GM04504 (cell line): ENCODE measurements around the gene RAVER2.

Experiments used
- DNase-seq: peaks from one replicate; pipeline ENCODE4 v3.0.0-alpha.2; 2012; ENCODE audit warnings: low read depth

RAVER2 gene

DNA sequence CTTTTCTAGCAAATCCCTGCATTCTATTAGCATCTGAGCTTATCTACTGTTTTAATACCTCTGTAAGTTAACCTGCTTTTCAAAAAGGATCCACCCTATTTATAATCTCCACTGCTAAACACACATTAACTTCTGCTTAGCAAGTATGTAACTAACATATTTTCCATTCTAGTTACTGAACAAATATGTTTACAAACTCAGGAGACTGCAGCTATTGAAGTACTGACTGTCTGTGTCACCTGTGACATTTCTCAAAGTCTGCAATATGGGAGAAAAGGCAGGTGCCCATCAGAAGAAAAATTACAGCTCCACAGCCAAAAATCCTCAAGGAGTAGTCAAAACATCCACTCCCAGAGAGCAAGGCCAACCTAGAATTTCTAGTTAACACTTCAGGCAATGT lies 133.2 kb downstream of the RAVER2 start:
- DNase-seq, result no peak

DNA sequence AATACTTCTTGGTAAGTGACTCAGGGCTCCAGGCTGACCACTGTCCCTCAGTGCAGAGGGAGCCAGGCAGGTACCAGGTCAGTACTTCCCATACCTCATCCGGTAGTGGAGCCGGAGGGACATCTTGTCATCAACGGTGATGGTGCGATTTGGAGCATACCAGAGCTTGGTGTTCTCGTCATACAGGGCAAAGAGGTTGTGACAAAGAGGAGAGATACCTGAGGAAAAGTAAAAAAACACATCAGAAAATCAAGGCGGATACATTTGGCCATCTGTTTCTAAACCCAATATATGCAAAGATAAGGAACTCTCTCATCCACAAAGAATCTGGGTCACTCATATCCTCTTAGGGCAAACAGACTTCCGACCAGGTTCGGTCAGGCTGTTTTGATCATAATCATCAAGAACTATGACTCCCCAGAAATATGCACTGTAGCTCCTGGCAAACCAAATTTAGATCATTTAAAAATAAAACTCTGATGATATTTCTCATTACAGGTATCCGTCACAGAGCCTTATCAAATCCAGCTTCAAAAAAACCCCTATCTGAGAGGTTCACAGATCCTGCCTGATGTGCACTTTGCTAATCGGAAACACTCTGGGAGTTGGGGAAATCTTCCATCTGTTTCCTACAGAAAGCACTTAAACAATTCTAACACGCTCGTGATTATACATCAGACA lies 134.2 kb downstream of the RAVER2 start:
- DNase-seq, result no peak

DNA sequence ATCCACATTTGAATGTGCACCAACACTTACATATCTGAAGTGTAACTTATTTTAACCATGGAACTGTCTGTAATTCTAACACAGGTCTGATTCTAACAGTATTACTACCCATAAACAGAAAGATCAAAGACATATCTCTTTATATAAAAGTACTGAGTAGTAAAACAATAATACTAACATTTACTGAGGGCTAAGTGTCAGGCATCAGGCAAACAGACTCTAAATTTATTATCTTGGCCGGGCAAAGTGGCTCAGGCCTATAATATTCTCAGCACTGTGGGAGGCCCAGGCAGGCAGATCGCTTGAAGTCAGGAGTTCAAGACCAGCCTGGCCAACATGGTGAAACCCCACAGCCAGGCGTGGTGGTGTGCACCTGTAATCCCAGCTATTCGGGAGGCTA lies 135.6 kb downstream of the RAVER2 start:
- no peak for DNase-seq

DNA sequence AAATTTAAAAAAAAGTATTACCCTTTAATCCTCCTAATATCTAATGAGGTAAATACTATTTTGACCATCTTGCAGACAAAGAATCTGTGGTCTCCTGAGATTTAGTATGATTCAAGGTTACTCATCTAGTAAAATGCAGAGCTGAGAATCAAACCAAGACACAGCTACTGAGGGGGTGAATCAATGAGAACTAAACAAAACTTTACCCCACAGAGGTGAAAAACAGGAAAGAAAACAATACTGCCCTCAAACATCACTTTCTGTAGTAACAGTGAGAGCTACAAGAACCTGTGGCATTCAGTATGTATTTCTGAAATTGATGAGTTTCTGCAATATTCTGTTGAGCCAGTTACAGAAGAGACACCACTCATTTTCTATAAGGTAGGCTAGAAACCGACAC lies 136.4 kb downstream of the RAVER2 start:
- DNase-seq, result peak; percentile 23
